Liver (tissue), 9 donors: ENCODE results near the gene UGT1A4. TPM values are rescaled to one million over a fixed set of nuclear protein-coding genes. Genes with fewer than 3 reads are reported as not detected.
A peak's percentile ranks its signal among the peaks of the same experiment; 100 is the strongest.

Experiments used
- DNase-seq: peaks from one replicate; pipeline ENCODE4 v3.0.0-alpha.2; 2017; ENCODE audit warnings: low spot score
- H3K27ac ChIP-seq, 2 donors: one replicate each; pipeline ENCODE4 v1.7.0; 2013; ENCODE audit warnings: inconsistent platforms in 2 of 2, low read length in 2 of 2, control low read depth in 1 of 2, low read depth in 1 of 2, mild to moderate bottlenecking in 1 of 2
- H3K27me3 ChIP-seq, 4 donors: one replicate each; pipeline versions ENCODE4 v1.6.1 to v1.7.0; 2013; ENCODE audit warnings: low read length in 3 of 4, inconsistent platforms in 1 of 4, mild to moderate bottlenecking in 1 of 4, moderate library complexity in 1 of 4; ENCODE audit not compliant: control insufficient read depth in 4 of 4, insufficient read depth in 4 of 4
- H3K36me3 ChIP-seq, 4 donors: one replicate each; pipeline versions ENCODE4 v1.6.1 to v1.7.0; 2013; ENCODE audit warnings: low read length in 3 of 4, mild to moderate bottlenecking in 3 of 4, low read depth in 1 of 4, moderate library complexity in 1 of 4; ENCODE audit not compliant: control insufficient read depth in 4 of 4, insufficient read depth in 3 of 4
- H3K4me1 ChIP-seq, 4 donors: one replicate each; pipeline versions ENCODE4 v1.6.1 to v1.7.0; 2013; ENCODE audit warnings: low read length in 3 of 4, mild to moderate bottlenecking in 3 of 4, moderate library complexity in 1 of 4; ENCODE audit not compliant: control insufficient read depth in 4 of 4, insufficient read depth in 4 of 4
- H3K4me3 ChIP-seq, 3 donors: one replicate each; pipeline versions ENCODE4 v1.6.1 to v1.7.0; 2013; ENCODE audit warnings: low read length in 3 of 3, control low read depth in 1 of 3, low read depth in 1 of 3, mild to moderate bottlenecking in 1 of 3
- H3K9ac ChIP-seq, 2 donors: one replicate each; pipeline ENCODE4 v1.7.0; 2013; ENCODE audit warnings: low read length in 2 of 2, mild to moderate bottlenecking in 2 of 2, moderate library complexity in 2 of 2, control low read depth in 1 of 2, low read depth in 1 of 2
- H3K9me3 ChIP-seq, 4 donors: one replicate each; pipeline versions ENCODE4 v1.6.1 to v1.7.0; 2013; ENCODE audit warnings: low read length in 3 of 4; ENCODE audit not compliant: control insufficient read depth in 4 of 4
- EGR1 ChIP-seq, 2 donors: IDR thresholded peaks; 2 replicates each; pipeline ENCODE4 v1.6.1; 2016 to 2018; ENCODE audit warnings: antibody characterized with exemption in 2 of 2, low read depth in 2 of 2
- FOXA1 ChIP-seq: IDR thresholded peaks from 2 replicates; pipeline ENCODE4 v1.6.1; 2016; ENCODE audit warnings: antibody characterized with exemption
- FOXA2 ChIP-seq: IDR thresholded peaks from 2 replicates; pipeline ENCODE4 v1.6.1; 2016; ENCODE audit warnings: antibody characterized with exemption
- GABPA ChIP-seq, 2 donors: IDR thresholded peaks in 1 of 2; conservative IDR thresholded peaks in 1 of 2; 2 replicates each; pipeline ENCODE4 v1.6.1; 2016; ENCODE audit warnings: antibody characterized with exemption in 2 of 2, mild to moderate bottlenecking in 1 of 2, moderate library complexity in 1 of 2
- HNF4A ChIP-seq, 2 donors: conservative IDR thresholded peaks; 2 replicates each; pipeline ENCODE4 v1.6.1; 2016; ENCODE audit warnings: antibody characterized with exemption in 2 of 2, mild to moderate bottlenecking in 2 of 2
- HNF4G ChIP-seq: IDR thresholded peaks from 2 replicates; pipeline ENCODE4 v1.6.1; 2016; ENCODE audit warnings: antibody characterized with exemption
- JUND ChIP-seq, 2 donors: IDR thresholded peaks; 2 replicates each; pipeline ENCODE4 v1.6.1; 2016; ENCODE audit warnings: antibody characterized with exemption in 2 of 2
- MAX ChIP-seq: IDR thresholded peaks from 2 replicates; pipeline ENCODE4 v1.6.1; 2016; ENCODE audit warnings: antibody characterized with exemption
- NR2F2 ChIP-seq: IDR thresholded peaks from 2 replicates; pipeline ENCODE4 v1.6.1; 2016; ENCODE audit warnings: antibody characterized with exemption
- RAD21 ChIP-seq, 2 donors: IDR thresholded peaks; 2 replicates each; pipeline ENCODE4 v1.6.1; 2016; ENCODE audit warnings: antibody characterized with exemption in 2 of 2, mild to moderate bottlenecking in 2 of 2
- RXRA ChIP-seq, 2 donors: IDR thresholded peaks; 2 replicates each; pipeline ENCODE4 v1.6.1; 2017 to 2018; ENCODE audit warnings: antibody characterized with exemption in 2 of 2, mild to moderate bottlenecking in 1 of 2
- SP1 ChIP-seq: IDR thresholded peaks from 2 replicates; pipeline ENCODE4 v1.6.1; 2018; ENCODE audit warnings: antibody characterized with exemption, mild to moderate bottlenecking
- TAF1 ChIP-seq: conservative IDR thresholded peaks from 2 replicates; pipeline ENCODE4 v1.6.1; 2016; ENCODE audit warnings: antibody characterized with exemption, mild to moderate bottlenecking
- YY1 ChIP-seq: IDR thresholded peaks from 2 replicates; pipeline ENCODE4 v1.6.1; 2016; ENCODE audit warnings: antibody characterized with exemption, mild to moderate bottlenecking
- ZBTB33 ChIP-seq: IDR thresholded peaks from 2 replicates; pipeline ENCODE4 v1.6.1; 2016; ENCODE audit warnings: antibody characterized with exemption
- WGBS: extraction: QIAGEN DNeasy Blood & Tissue Kit; methylation state at CpG from one replicate; pipeline ENCODE4 v1.1.7; 2013; 5-methylcytosine and 5-hydroxymethylcytosine counted together
- polyA plus RNA-seq, 2 donors: library from polyadenylated mRNA; stranded (reverse) in 1 of 2; unstranded in 1 of 2; fragments of 200-250 nt in 1 of 2; fragments of >200 nt in 1 of 2; fragmentation: Nextera tagmentation in 1 of 2; extraction: Ambion mirVana in 1 of 2; gene quantifications; one replicate each; pipeline versions ENCODE4 v1.2.1 to v1.2.3, GENCODE V29; 2013 to 2015
- total RNA-seq, 2 donors: library from RNA; depleted of rRNA; stranded (reverse); fragments of >200 nt; gene quantifications; one replicate each; pipeline ENCODE4 v1.2.3, GENCODE V29; 2014
- TF ChIP-seq, protein P1 (sequence below): IDR thresholded peaks from 2 replicates; pipeline ENCODE4 v1.6.1; 2016; ENCODE audit warnings: antibody characterized with exemption, mild to moderate bottlenecking
- TF ChIP-seq, protein P2 (sequence below): fragments of 150-350 bp; IDR thresholded peaks from 2 replicates; pipeline ENCODE4 v1.5.1; 2017; ENCODE audit warnings: improper control_type of control experiment, low read depth, low read length; ENCODE audit not compliant: missing input control
- TF ChIP-seq, protein P3 (sequence below): IDR thresholded peaks from 2 replicates; pipeline ENCODE4 v1.6.1; 2016; ENCODE audit warnings: antibody characterized with exemption
- donor health status: healthy.
- donor health status: healthy.
- donor health status: healthy.
- donor health status: healthy.
- donor health status: healthy.

Gene UGT1A4
- total and polyA plus RNA-seq, 4 donors, result 103 to 446 (median 136) TPM; not detected in 1

GRCh38 chr2:233708942-233709341 is 9.6 kb upstream of the UGT1A4 start:
- Histone ChIP-seq H3K4me3 (no peak overlapping the region), H3K9ac (no peak overlapping the region), H3K27ac (no peak overlapping the region), H3K27me3 (no peaks in the 10 kb centered on the region), H3K4me1 (peaks cover 19 to 43% (median 29%) of the 10 kb centered on the region in 4 donors), H3K9me3 (no peaks in the 10 kb centered on the region), H3K36me3 (no peaks in the 10 kb centered on the region)
- no peak for TF ChIP-seq HNF4A (conservative IDR thresholded peaks at IDR 0.05)
- no peak for TF ChIP-seq NR2F2
- DNase-seq, result no peak
- WGBS, result 90% methylated on average over 5 of the region's 5 CpGs

GRCh38 chr2:233711312-233712008 is 7.1 kb upstream of the UGT1A4 start:
- no peaks in the 10 kb centered on the region for H3K36me3 ChIP-seq
- DNase-seq, result peak; percentile 81
- no peak overlapping the region for H3K9ac ChIP-seq
- H3K27me3 ChIP-seq, result no peaks in the 10 kb centered on the region
- H3K27ac ChIP-seq, result no peak overlapping the region
- peaks cover 10 to 28% (median 16%) of the 10 kb centered on the region in 4 donors for H3K4me1 ChIP-seq
- no peak overlapping the region for H3K4me3 ChIP-seq
- TF ChIP-seq HNF4G, result peak; percentile 27
- TF ChIP-seq SP1, result no peak
- no peak for TF ChIP-seq MAX
- no peak for TF ChIP-seq FOXA2
- TF ChIP-seq HNF4A (conservative IDR thresholded peaks at IDR 0.05), result peak; percentile 26 to 61
- no peak for TF ChIP-seq NR2F2
- no peak for TF ChIP-seq GABPA (IDR thresholded peaks at IDR 0.05 in 1 of 2, conservative IDR thresholded peaks at IDR 0.05 in 1 of 2)
- peak; percentile 95 to 99 for TF ChIP-seq RAD21 (IDR thresholded peaks at IDR 0.05)
- TF ChIP-seq, protein P1, sequence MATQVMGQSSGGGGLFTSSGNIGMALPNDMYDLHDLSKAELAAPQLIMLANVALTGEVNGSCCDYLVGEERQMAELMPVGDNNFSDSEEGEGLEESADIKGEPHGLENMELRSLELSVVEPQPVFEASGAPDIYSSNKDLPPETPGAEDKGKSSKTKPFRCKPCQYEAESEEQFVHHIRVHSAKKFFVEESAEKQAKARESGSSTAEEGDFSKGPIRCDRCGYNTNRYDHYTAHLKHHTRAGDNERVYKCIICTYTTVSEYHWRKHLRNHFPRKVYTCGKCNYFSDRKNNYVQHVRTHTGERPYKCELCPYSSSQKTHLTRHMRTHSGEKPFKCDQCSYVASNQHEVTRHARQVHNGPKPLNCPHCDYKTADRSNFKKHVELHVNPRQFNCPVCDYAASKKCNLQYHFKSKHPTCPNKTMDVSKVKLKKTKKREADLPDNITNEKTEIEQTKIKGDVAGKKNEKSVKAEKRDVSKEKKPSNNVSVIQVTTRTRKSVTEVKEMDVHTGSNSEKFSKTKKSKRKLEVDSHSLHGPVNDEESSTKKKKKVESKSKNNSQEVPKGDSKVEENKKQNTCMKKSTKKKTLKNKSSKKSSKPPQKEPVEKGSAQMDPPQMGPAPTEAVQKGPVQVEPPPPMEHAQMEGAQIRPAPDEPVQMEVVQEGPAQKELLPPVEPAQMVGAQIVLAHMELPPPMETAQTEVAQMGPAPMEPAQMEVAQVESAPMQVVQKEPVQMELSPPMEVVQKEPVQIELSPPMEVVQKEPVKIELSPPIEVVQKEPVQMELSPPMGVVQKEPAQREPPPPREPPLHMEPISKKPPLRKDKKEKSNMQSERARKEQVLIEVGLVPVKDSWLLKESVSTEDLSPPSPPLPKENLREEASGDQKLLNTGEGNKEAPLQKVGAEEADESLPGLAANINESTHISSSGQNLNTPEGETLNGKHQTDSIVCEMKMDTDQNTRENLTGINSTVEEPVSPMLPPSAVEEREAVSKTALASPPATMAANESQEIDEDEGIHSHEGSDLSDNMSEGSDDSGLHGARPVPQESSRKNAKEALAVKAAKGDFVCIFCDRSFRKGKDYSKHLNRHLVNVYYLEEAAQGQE, result no peak
- TF ChIP-seq TAF1, result no peak
- TF ChIP-seq FOXA1, result no peak
- TF ChIP-seq JUND (IDR thresholded peaks at IDR 0.05), result no peak
- TF ChIP-seq, protein P2, sequence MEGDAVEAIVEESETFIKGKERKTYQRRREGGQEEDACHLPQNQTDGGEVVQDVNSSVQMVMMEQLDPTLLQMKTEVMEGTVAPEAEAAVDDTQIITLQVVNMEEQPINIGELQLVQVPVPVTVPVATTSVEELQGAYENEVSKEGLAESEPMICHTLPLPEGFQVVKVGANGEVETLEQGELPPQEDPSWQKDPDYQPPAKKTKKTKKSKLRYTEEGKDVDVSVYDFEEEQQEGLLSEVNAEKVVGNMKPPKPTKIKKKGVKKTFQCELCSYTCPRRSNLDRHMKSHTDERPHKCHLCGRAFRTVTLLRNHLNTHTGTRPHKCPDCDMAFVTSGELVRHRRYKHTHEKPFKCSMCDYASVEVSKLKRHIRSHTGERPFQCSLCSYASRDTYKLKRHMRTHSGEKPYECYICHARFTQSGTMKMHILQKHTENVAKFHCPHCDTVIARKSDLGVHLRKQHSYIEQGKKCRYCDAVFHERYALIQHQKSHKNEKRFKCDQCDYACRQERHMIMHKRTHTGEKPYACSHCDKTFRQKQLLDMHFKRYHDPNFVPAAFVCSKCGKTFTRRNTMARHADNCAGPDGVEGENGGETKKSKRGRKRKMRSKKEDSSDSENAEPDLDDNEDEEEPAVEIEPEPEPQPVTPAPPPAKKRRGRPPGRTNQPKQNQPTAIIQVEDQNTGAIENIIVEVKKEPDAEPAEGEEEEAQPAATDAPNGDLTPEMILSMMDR, result peak; percentile 89
- TF ChIP-seq, protein P3, sequence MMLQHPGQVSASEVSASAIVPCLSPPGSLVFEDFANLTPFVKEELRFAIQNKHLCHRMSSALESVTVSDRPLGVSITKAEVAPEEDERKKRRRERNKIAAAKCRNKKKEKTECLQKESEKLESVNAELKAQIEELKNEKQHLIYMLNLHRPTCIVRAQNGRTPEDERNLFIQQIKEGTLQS, result no peak
- TF ChIP-seq EGR1 (IDR thresholded peaks at IDR 0.05; ENCODE audit: low read depth in 2 of 2), result no peak
- peak; percentile 4 for TF ChIP-seq YY1
- TF ChIP-seq RXRA (IDR thresholded peaks at IDR 0.05), result peak; percentile 33 to 72
- no peak for TF ChIP-seq ZBTB33
- WGBS, result 41% methylated on average over 11 of the region's 11 CpGs
- no peaks in the 10 kb centered on the region for H3K9me3 ChIP-seq
